ENCODE results near the gene SHB. TPM values are rescaled to one million over a fixed set of nuclear protein-coding genes. Genes with fewer than 3 reads are reported as not detected.

SHB gene
- total RNA-seq, 4 donors from 2014 or later, result 9.7 to 17.5 (median 14.2) TPM

DNA sequence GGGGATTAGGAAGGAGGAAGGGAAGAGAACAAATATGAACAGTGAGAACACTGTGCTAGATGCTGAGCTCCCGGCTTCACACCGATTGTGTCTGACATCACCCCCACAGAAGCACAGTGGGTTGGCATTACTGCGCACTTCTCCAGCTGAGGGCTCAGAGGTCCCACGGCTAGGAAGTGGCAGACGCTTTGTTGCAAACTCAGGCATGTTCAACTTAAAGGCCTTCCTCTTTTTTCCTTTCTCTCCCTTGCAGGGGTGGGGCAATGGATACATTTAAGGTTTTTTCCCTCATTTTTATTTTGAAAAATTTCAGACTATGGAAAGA, 15.5 kb upstream of the SHB start:
- no peak overlapping the region for H3K4me3 ChIP-seq
- H3K36me3 ChIP-seq, result no peaks in the 10 kb centered on the region
- peak; percentile 50 for ATAC-seq
- TF ChIP-seq EP300 (IDR thresholded peaks at IDR 0.05), result no peak
- TF ChIP-seq POLR2A (IDR thresholded peaks at IDR 0.05), result no peak
- TF ChIP-seq, protein P1, sequence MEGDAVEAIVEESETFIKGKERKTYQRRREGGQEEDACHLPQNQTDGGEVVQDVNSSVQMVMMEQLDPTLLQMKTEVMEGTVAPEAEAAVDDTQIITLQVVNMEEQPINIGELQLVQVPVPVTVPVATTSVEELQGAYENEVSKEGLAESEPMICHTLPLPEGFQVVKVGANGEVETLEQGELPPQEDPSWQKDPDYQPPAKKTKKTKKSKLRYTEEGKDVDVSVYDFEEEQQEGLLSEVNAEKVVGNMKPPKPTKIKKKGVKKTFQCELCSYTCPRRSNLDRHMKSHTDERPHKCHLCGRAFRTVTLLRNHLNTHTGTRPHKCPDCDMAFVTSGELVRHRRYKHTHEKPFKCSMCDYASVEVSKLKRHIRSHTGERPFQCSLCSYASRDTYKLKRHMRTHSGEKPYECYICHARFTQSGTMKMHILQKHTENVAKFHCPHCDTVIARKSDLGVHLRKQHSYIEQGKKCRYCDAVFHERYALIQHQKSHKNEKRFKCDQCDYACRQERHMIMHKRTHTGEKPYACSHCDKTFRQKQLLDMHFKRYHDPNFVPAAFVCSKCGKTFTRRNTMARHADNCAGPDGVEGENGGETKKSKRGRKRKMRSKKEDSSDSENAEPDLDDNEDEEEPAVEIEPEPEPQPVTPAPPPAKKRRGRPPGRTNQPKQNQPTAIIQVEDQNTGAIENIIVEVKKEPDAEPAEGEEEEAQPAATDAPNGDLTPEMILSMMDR (IDR thresholded peaks at IDR 0.05), result no peak
- no peak for TF ChIP-seq POLR2AphosphoS5 (IDR thresholded peaks at IDR 0.05)
- no peak overlapping the region for H3K27ac ChIP-seq
- H3K9me3 ChIP-seq, result no peaks in the 10 kb centered on the region
- H3K27me3 ChIP-seq, result no peaks in the 10 kb centered on the region
- H3K4me1 ChIP-seq, result peaks cover 0 to 9% (median 0%) of the 10 kb centered on the region in 3 donors
- WGBS, 2 donors (ENCODE audit: low coverage in 1 of 2), result 73 to 78% methylated on average over 5 of the region's 5 CpGs

DNA sequence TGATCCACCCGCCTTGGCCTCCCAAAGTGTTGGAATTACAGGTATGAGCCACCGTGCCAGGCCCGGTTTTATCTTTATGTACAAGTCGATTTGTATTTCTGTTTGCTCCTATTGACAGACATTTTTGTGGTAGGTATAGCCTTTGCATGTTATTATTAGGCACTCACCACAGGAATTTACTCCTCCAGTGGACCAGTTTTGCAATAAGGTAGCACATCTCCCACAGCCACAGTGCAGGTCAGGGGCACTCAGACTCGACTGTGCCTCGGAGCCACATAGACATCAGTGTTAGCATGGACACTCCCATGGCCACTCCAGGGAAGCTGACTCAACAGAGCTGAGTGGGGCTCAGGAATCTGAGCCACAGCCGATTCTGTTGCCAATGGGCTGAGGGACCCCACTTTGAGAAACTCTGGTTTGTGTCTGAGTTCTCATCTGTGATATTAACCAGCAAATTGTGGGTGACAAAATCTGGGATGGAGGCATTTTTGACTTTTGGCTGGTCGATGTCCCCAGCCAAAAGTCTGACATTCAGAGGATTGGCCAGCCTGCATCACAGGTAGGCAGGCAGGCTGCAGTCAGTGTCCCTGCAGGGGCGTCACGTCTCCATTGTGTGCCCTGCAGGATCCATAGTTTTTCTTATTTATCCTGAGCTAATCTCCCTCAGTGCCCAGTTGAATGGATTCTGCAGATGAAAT, 15.0 kb upstream of the SHB start:
- Histone ChIP-seq H3K4me3 (no peak overlapping the region), H3K27me3 (no peaks in the 10 kb centered on the region), H3K9me3 (no peaks in the 10 kb centered on the region), H3K4me1 (peaks cover 0 to 9% (median 0%) of the 10 kb centered on the region in 3 donors), H3K27ac (no peak overlapping the region), H3K36me3 (no peaks in the 10 kb centered on the region)
- TF ChIP-seq EP300 (IDR thresholded peaks at IDR 0.05) (no peak), POLR2AphosphoS5 (IDR thresholded peaks at IDR 0.05) (no peak), POLR2A (IDR thresholded peaks at IDR 0.05) (no peak)
- TF ChIP-seq, protein P1 (IDR thresholded peaks at IDR 0.05), result no peak
- no peak for ATAC-seq
- WGBS, 2 donors (ENCODE audit: low coverage in 1 of 2), result 81 to 92% methylated on average over 5 to 7 of the region's 10 CpGs

DNA sequence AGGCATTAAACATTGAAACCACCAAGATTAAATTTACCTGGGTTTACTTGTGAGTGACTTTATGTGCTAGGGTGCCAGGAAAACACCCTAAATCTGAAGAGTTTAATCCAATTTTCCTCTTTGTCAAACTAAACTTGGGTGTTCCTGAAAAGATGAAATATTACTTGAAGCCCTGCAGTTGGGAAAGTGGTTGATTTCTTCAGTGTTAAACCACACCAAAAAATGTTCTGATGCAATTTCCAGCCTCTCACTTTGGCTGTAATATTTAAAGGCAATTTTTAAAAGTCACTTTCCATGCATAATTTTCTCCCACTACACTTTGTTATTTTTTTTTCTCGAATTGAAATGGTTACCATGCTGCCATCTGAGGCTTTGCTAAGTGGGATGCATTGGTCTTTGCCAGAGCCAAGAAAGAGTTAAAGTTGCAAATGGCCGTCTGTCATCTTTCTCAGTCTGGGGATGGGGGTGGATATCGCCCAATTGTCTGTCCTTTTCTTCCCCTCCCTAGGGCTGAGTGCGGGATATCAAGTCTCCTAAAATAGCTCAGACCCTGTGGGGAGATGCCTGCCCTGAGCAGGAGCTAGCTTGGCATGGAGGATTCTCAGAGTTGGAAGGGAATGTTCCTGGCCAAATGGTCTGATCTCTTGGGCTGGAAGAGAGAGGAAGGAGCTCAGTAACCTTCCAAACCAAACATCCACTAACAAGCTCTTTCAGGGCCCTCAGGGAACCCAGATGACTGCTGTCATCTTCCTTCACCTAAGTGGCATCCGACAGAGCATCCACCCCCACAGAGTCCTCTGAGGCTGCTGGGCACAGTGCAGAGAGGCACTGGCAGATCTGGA, 13.6 kb upstream of the SHB start:
- no peaks in the 10 kb centered on the region for H3K36me3 ChIP-seq
- no peaks in the 10 kb centered on the region for H3K9me3 ChIP-seq
- H3K27me3 ChIP-seq, result no peaks in the 10 kb centered on the region
- H3K4me1 ChIP-seq, result no peaks in the 10 kb centered on the region
- no peak overlapping the region for H3K4me3 ChIP-seq
- ATAC-seq, result no peak
- TF ChIP-seq POLR2AphosphoS5 (IDR thresholded peaks at IDR 0.05), result no peak
- no peak for TF ChIP-seq POLR2A (IDR thresholded peaks at IDR 0.05)
- TF ChIP-seq, protein P1 (IDR thresholded peaks at IDR 0.05), result no peak
- TF ChIP-seq EP300 (IDR thresholded peaks at IDR 0.05), result no peak
- H3K27ac ChIP-seq, result no peak overlapping the region
- 22 to 40% methylated on average over 2 to 3 of the region's 5 CpGs for WGBS, 2 donors (ENCODE audit: low coverage in 1 of 2)

DNA sequence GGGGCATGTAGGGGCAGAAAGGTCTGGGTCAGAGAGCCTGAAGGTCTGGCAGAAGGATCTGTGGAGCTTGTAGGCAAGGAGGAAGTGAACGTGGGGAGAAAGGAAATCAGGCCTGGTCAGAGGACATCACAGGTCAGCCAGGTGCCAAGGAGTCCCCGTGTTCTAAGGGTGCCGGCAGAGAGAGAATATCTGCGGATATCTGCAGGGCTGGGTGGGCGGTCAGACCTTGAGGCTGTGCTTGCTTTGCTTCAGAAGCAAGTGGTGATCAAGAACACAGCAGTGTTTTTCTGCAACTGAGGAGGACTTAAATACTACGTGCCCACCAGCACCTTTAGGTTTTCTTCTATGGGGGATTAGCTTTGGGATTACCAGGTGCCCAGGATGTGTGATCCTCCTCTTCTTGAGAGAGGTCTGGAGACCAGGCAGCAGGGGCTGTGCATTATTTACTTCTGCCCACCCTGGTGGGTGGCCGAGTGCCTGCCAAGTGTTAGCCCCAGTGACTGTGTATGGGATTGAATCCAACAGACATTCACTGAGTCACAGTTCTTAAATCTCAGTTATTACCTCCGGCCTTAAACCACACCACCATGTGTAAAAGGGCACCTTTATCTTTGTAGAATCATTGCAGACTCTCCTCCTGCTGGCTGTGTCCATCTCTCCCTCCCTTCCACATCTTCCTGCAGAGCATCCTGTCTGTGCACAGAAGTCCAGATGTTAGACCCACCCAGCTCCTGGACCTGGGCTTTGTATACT, 12.5 kb upstream of the SHB start:
- no peak overlapping the region for H3K27ac ChIP-seq
- H3K4me3 ChIP-seq, result no peak overlapping the region
- TF ChIP-seq, protein P1 (IDR thresholded peaks at IDR 0.05), result no peak
- no peak for TF ChIP-seq POLR2A (IDR thresholded peaks at IDR 0.05)
- TF ChIP-seq POLR2AphosphoS5 (IDR thresholded peaks at IDR 0.05), result no peak
- no peak for TF ChIP-seq EP300 (IDR thresholded peaks at IDR 0.05)
- H3K9me3 ChIP-seq, result no peaks in the 10 kb centered on the region
- no peaks in the 10 kb centered on the region for H3K4me1 ChIP-seq
- ATAC-seq, result no peak
- H3K27me3 ChIP-seq, result no peaks in the 10 kb centered on the region
- no peaks in the 10 kb centered on the region for H3K36me3 ChIP-seq
- 69 to 79% methylated on average over 4 of the region's 8 CpGs for WGBS, 2 donors (ENCODE audit: low coverage in 1 of 2)
